Measurements from ENCODE around the gene HDAC10. TPM values are rescaled to one million over a fixed set of nuclear protein-coding genes. Genes with fewer than 3 reads are reported as not detected.
A peak's percentile ranks its signal among the peaks of the same experiment; 100 is the strongest.

Gene HDAC10
- total RNA-seq, 2 donors from 2014 or later, result 31.9 to 128 TPM

- Histone ChIP-seq H3K36me3 (replicated peaks in 1 of 2; ENCODE audit: insufficient read depth in 1 of 2, low read depth in 2 of 2) (no peaks in the 10 kb centered on the region), H3K27ac (peak overlapping the region in 3 of 4 donors; percentile 75 to 97 (median 96)), H3K4me1 (peaks cover 39% of the 10 kb centered on the region), H3K4me3 (peak overlapping the region; percentile 39 to 93), H3K27me3 (no peaks in the 10 kb centered on the region), H3K9me3 (no peaks in the 10 kb centered on the region)
- DNase-seq, result no peak
- intact Hi-C loops (cut with DNase I), result loop anchor here (10.0 kb wide), 1 partner anchor 261 kb away; the partner anchor contains the start of genes LMF2 and NCAPH2
- 11 to 12% methylated on average over 19 to 27 of the region's 27 CpGs for WGBS, 2 donors
- ATAC-seq, result peak; percentile 24
- TF ChIP-seq POLR2A (IDR thresholded peaks at IDR 0.05) (no peak), CTCF (IDR thresholded peaks at IDR 0.05) (no peak)
Measured at GRCh38 chr22:50243685-50244419, 7.2 kb downstream of the HDAC10 start.

GRCh38 chr22:50242406-50242949 lies 8.6 kb downstream of the HDAC10 start:
- Histone ChIP-seq H3K9me3 (no peaks in the 10 kb centered on the region), H3K4me3 (peak overlapping the region in 1 of 2 donors; percentile 93), H3K27me3 (no peaks in the 10 kb centered on the region), H3K4me1 (peaks cover 39% of the 10 kb centered on the region), H3K36me3 (replicated peaks in 1 of 2; ENCODE audit: insufficient read depth in 1 of 2, low read depth in 2 of 2) (no peaks in the 10 kb centered on the region), H3K27ac (no peak overlapping the region)
- no peak for ATAC-seq
- TF ChIP-seq CTCF (IDR thresholded peaks at IDR 0.05) (no peak), POLR2A (IDR thresholded peaks at IDR 0.05) (no peak)
- intact Hi-C loops (cut with DNase I), result loop anchor here (10.0 kb wide), 1 partner anchor 262 kb away; the partner anchor contains the start of genes LMF2 and NCAPH2
- no peak for DNase-seq
- 50% methylated on average over 13 to 14 of the region's 14 CpGs for WGBS, 2 donors

- no peak overlapping the region for H3K27ac ChIP-seq
- no peaks in the 10 kb centered on the region for H3K9me3 ChIP-seq
- ATAC-seq (no peak), DNase-seq (no peak)
- no peak for TF ChIP-seq POLR2A (IDR thresholded peaks at IDR 0.05)
- TF ChIP-seq CTCF (IDR thresholded peaks at IDR 0.05), result no peak
- H3K27me3 ChIP-seq, result no peaks in the 10 kb centered on the region
- no peaks in the 10 kb centered on the region for H3K36me3 ChIP-seq (replicated peaks in 1 of 2; ENCODE audit: insufficient read depth in 1 of 2, low read depth in 2 of 2)
- intact Hi-C loops (cut with DNase I), result no loop called here
- H3K4me3 ChIP-seq, result no peak overlapping the region
- peaks cover 28% of the 10 kb centered on the region for H3K4me1 ChIP-seq
- whole genome bisulfite sequencing, 2 donors, result 81 to 86% methylated on average over 8 to 9 of the region's 9 CpGs
Measured at GRCh38 chr22:50238755-50239154, 12.3 kb downstream of the HDAC10 start.

- no peak overlapping the region for H3K27ac ChIP-seq
- H3K4me3 ChIP-seq, result no peak overlapping the region
- TF ChIP-seq CTCF (IDR thresholded peaks at IDR 0.05) (peak in 5 of 7 experiments; percentile 12 to 27 (median 20)), POLR2A (IDR thresholded peaks at IDR 0.05) (no peak)
- DNase-seq (no peak), ATAC-seq (no peak)
- intact Hi-C loops (cut with DNase I), result no loop called here
- WGBS, 2 donors, result 73 to 96% methylated on average over 7 to 11 of the region's 11 CpGs
- H3K4me1 ChIP-seq, result peaks cover 15% of the 10 kb centered on the region
- H3K9me3 ChIP-seq, result no peaks in the 10 kb centered on the region
- no peaks in the 10 kb centered on the region for H3K27me3 ChIP-seq
- no peaks in the 10 kb centered on the region for H3K36me3 ChIP-seq (replicated peaks in 1 of 2; ENCODE audit: insufficient read depth in 1 of 2, low read depth in 2 of 2)
Measured at GRCh38 chr22:50236731-50237409, 14.2 kb downstream of the HDAC10 start.

Data from body of pancreas (tissue), 4 donors.